ENCODE measurements around the gene SLC25A12. TPM values are rescaled to one million over a fixed set of nuclear protein-coding genes. Genes with fewer than 3 reads are reported as not detected.
A peak's percentile ranks its signal among the peaks of the same experiment; 100 is the strongest.
"Not testable (repeated sequence)": the region's sequence is repeated elsewhere in the genome, so short reads cannot be mapped to it uniquely, and the experiment has no call there.

The SLC25A12 gene
- total RNA-seq, 2 donors from 2014 or later = 23.0 to 33.2 TPM

DNA sequence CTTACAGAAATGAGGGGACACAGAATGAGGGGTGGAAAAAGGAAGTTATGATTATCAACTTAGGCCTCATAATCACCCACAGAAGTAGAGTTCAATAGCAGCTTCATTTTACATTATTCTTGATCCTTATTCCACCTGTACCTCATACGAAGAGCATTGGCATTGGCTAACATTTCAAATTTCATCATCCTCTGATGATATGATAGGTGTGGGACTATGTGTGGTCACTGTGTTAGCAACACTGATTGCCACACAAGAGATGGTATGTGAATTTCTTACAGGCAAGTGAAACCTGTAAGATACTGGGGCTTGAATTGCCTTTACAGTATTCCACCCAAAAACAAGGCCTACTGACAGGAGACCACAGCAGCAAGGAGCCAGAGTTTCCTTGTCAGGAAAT, 14.2 kb upstream of the SLC25A12 start:
- DNase-seq (ENCODE audit: low spot score) (no peak), ATAC-seq (peak in 1 of 2 donors; percentile 53)
- H3K4me1 Mint-ChIP-seq (ENCODE audit: low read depth in 2 of 2) = no peaks in the 10 kb centered on the region
- no peak overlapping the region for H3K4me3 Mint-ChIP-seq
- H3K36me3 Mint-ChIP-seq = no peaks in the 10 kb centered on the region
- no peak overlapping the region for H3K27ac Mint-ChIP-seq
- H3K27me3 Mint-ChIP-seq = peaks cover 13 to 16% of the 10 kb centered on the region in 2 donors
- no peaks in the 10 kb centered on the region for H3K9me3 Mint-ChIP-seq

- Mint-ChIP-seq H3K27ac (no peak overlapping the region), H3K27me3 (peaks cover 14% of the 10 kb centered on the region in 2 donors), H3K9me3 (no peaks in the 10 kb centered on the region), H3K4me1 (ENCODE audit: low read depth in 2 of 2) (no peaks in the 10 kb centered on the region), H3K4me3 (no peak overlapping the region), H3K36me3 (no peaks in the 10 kb centered on the region)
- ATAC-seq (no peak), DNase-seq (ENCODE audit: low spot score) (no peak)
Observed at GRCh38 chr2:171902840-171903420, 8.9 kb upstream of the SLC25A12 start.

GRCh38 chr2:171899623-171900282, 5.7 kb upstream of the SLC25A12 start:
- H3K27ac Mint-ChIP-seq; H3K36me3 Mint-ChIP-seq; H3K4me3 Mint-ChIP-seq; H3K9me3 Mint-ChIP-seq; DNase-seq (ENCODE audit: low spot score); ATAC-seq; H3K4me1 Mint-ChIP-seq (ENCODE audit: low read depth in 2 of 2): not testable (repeated sequence)
- peaks cover 8 to 10% of the 10 kb centered on the region in 2 donors for H3K27me3 Mint-ChIP-seq

GRCh38 chr2:171895786-171896185, 1.7 kb upstream of the SLC25A12 start:
- H3K27me3 Mint-ChIP-seq = peaks cover 0 to 2% of the 10 kb centered on the region in 2 donors

DNA sequence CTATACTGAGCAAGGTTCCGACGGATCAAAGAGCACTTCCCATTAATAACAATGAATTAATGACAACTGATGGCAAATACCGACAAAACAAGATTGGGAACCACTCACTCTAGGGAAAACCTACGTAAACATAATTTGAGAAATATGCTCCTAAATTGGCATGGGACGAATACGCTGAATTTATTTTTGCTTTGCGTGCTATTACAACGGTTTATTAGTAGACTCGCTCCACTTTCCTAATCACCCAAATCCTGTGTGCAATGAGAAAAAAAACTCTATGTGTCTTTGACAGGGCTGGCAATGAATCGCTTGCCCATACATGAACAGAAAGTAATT, 536 bp upstream of the SLC25A12 start:
- peaks cover 18 to 29% of the 10 kb centered on the region in 2 donors for H3K4me1 Mint-ChIP-seq (ENCODE audit: low read depth in 2 of 2)
- peak overlapping the region; percentile 78 for H3K4me3 Mint-ChIP-seq
- H3K27ac Mint-ChIP-seq = peak overlapping the region; percentile 82 to 91
- H3K9me3 Mint-ChIP-seq = no peaks in the 10 kb centered on the region
- DNase-seq (ENCODE audit: low spot score) = no peak
- H3K36me3 Mint-ChIP-seq = peaks cover 5% of the 10 kb centered on the region
- H3K27me3 Mint-ChIP-seq = peaks cover 0 to 2% of the 10 kb centered on the region in 2 donors
- no peak for ATAC-seq

More at GRCh38 chr2:171895786-171896185, 1.7 kb upstream of the SLC25A12 start:
- H3K4me1 Mint-ChIP-seq (ENCODE audit: low read depth in 2 of 2) = peaks cover 18% of the 10 kb centered on the region in 2 donors
- DNase-seq (ENCODE audit: low spot score) = no peak
- no peaks in the 10 kb centered on the region for H3K9me3 Mint-ChIP-seq
- H3K27ac Mint-ChIP-seq = peak overlapping the region; percentile 82 to 91
- no peak for ATAC-seq
- no peak overlapping the region for H3K4me3 Mint-ChIP-seq
- peaks cover 5% of the 10 kb centered on the region for H3K36me3 Mint-ChIP-seq

DNA sequence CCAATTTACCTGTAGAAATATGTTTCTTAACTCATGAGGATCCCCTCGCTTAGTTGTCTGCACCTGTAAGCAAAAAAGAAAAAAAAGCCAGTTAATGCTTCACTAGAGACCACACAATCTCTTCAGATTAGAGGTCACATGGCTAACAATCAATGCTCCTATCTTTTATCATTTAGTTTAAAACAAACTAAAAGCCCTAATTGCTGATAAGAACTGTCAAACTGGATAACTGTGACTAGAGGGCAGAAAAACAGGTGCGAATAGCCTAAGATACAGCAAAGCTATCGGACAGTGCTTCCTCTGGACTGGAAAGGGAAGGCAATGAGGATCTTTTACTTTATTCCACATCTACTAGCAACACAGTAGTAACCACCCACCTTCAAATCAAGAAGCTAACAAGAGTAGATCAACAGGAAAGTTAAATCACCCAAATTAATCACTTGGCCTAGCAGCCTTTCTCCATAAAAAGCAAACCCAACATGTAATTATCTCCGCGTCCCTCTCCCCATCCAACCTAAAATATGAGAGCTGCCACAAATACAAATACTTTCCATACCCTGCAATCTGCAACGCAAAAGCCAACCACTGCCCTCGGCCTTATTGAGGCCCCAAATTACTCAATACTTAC, 734 bp downstream of the SLC25A12 start:
- peak overlapping the region; percentile 96 for H3K4me3 Mint-ChIP-seq
- ATAC-seq = no peak
- H3K27me3 Mint-ChIP-seq = peaks cover 0 to 2% of the 10 kb centered on the region in 2 donors
- peak overlapping the region; percentile 82 to 91 for H3K27ac Mint-ChIP-seq
- H3K4me1 Mint-ChIP-seq (ENCODE audit: low read depth in 2 of 2) = peaks cover 23 to 37% of the 10 kb centered on the region in 2 donors
- peaks cover 12% of the 10 kb centered on the region for H3K36me3 Mint-ChIP-seq
- peak; percentile 65 for DNase-seq (ENCODE audit: low spot score)
- H3K9me3 Mint-ChIP-seq = no peaks in the 10 kb centered on the region

- peaks cover 21 to 40% of the 10 kb centered on the region in 2 donors for H3K4me1 Mint-ChIP-seq (ENCODE audit: low read depth in 2 of 2)
- no peak for DNase-seq (ENCODE audit: low spot score)
- no peak for ATAC-seq
Observed at GRCh38 chr2:171889808-171890207, 4.2 kb downstream of the SLC25A12 start.

DNA sequence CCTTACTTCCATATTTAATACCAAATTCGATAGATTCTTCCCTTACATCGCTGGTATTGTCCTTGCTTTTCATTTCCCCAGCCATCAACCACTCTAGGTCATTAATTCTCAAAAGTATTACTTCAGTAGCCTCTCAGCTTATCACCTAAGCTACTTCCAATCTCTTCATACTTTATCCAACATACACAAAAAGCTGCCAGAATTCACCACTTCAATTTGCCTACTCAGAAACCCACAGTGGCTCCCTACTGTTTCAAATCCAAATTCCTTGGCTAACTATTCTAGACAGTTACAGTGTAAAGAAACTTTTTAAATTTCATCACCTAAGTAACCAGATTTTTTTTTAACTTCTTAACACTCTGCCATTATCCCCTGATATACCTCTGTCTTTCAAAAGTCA, 4.7 kb downstream of the SLC25A12 start:
- no peak for ATAC-seq
- no peaks in the 10 kb centered on the region for H3K27me3 Mint-ChIP-seq
- no peak overlapping the region for H3K4me3 Mint-ChIP-seq
- no peak for DNase-seq (ENCODE audit: low spot score)
- H3K36me3 Mint-ChIP-seq = peaks cover 12% of the 10 kb centered on the region
- H3K9me3 Mint-ChIP-seq = no peaks in the 10 kb centered on the region
- H3K4me1 Mint-ChIP-seq (ENCODE audit: low read depth in 2 of 2) = peaks cover 20 to 37% of the 10 kb centered on the region in 2 donors
- no peak overlapping the region for H3K27ac Mint-ChIP-seq

More at GRCh38 chr2:171889808-171890207, 4.2 kb downstream of the SLC25A12 start:
- H3K27ac Mint-ChIP-seq = peak overlapping the region in 1 of 2 donors; percentile 12
- peaks cover 12% of the 10 kb centered on the region for H3K36me3 Mint-ChIP-seq
- no peaks in the 10 kb centered on the region for H3K9me3 Mint-ChIP-seq
- no peaks in the 10 kb centered on the region for H3K27me3 Mint-ChIP-seq
- no peak overlapping the region for H3K4me3 Mint-ChIP-seq

- ATAC-seq (no peak), DNase-seq (ENCODE audit: low spot score) (no peak)
- Mint-ChIP-seq H3K4me3 (no peak overlapping the region), H3K4me1 (ENCODE audit: low read depth in 2 of 2) (peaks cover 8 to 20% of the 10 kb centered on the region in 2 donors), H3K27me3 (no peaks in the 10 kb centered on the region), H3K9me3 (no peaks in the 10 kb centered on the region), H3K36me3 (no peaks in the 10 kb centered on the region), H3K27ac (no peak overlapping the region)
Observed at GRCh38 chr2:171883275-171883893, 10.7 kb downstream of the SLC25A12 start.

DNA sequence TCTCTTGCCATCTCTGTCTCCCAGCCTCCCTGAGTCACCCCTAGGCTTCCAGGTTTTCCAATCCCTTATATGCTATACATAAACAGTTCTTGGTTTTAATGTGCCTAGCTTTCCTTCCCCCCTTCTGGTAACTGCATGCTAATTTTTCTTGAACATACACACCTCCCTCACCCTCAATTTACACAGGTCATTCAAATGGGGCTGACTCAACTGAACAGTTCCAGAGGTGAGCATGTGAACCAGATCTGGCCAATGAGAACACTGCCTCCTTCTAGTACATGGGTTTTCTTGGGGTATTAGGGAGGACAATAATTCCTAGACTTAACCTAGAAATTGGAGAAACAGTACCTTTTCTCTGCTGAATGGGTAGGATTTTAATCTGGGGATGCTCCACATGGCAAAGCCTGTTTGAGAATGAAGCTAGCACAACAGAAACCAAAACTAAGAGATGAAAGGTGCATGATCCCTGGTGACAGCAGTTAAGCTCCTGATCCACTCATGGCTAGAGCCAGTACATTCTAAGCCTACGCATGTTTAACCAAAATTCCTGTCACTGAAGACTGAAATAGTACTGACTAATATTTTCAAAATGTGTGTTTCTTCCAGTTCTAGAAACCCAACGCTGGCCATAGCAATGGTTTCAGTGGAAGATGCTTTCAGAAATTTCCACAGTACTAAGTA, 11.8 kb downstream of the SLC25A12 start:
- ATAC-seq (no peak), DNase-seq (ENCODE audit: low spot score) (no peak)
- no peaks in the 10 kb centered on the region for H3K27me3 Mint-ChIP-seq
- H3K4me3 Mint-ChIP-seq = no peak overlapping the region
- H3K36me3 Mint-ChIP-seq = no peaks in the 10 kb centered on the region
- no peak overlapping the region for H3K27ac Mint-ChIP-seq
- H3K9me3 Mint-ChIP-seq = no peaks in the 10 kb centered on the region
- peaks cover 10 to 16% of the 10 kb centered on the region in 2 donors for H3K4me1 Mint-ChIP-seq (ENCODE audit: low read depth in 2 of 2)

DNA sequence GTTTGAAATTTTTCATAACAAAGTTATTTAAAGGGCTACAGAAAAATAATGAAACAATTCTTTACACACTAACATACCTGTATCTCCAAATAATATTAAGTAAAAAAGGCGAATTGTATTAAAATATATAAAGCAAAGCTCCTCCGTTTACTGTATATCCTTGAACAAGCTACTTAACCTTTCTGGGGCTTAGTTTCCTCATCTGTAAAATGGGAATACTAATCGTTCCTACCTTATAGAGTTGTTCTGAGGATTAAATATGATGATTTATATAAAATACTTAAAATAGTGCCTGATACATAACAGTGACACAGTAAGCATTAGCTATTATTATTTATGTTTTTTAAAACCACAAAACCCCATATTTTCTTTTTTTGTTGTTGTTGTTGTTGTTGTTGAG, 13.3 kb downstream of the SLC25A12 start:
- ATAC-seq (no peak), DNase-seq (ENCODE audit: low spot score) (no peak)
- peaks cover 10 to 16% of the 10 kb centered on the region in 2 donors for H3K4me1 Mint-ChIP-seq (ENCODE audit: low read depth in 2 of 2)
- H3K36me3 Mint-ChIP-seq = no peaks in the 10 kb centered on the region
- no peak overlapping the region for H3K27ac Mint-ChIP-seq
- no peaks in the 10 kb centered on the region for H3K27me3 Mint-ChIP-seq
- H3K9me3 Mint-ChIP-seq = no peaks in the 10 kb centered on the region
- no peak overlapping the region for H3K4me3 Mint-ChIP-seq

GRCh38 chr2:171879865-171880264, 14.2 kb downstream of the SLC25A12 start:
- no peak overlapping the region for H3K4me3 Mint-ChIP-seq
- no peak for ATAC-seq
- H3K36me3 Mint-ChIP-seq = peaks cover 5% of the 10 kb centered on the region
- no peak overlapping the region for H3K27ac Mint-ChIP-seq
- no peaks in the 10 kb centered on the region for H3K27me3 Mint-ChIP-seq
- H3K9me3 Mint-ChIP-seq = no peaks in the 10 kb centered on the region
- peaks cover 13 to 16% of the 10 kb centered on the region in 2 donors for H3K4me1 Mint-ChIP-seq (ENCODE audit: low read depth in 2 of 2)
- no peak for DNase-seq (ENCODE audit: low spot score)

GRCh38 chr2:171878481-171878993, 15.5 kb downstream of the SLC25A12 start:
- Mint-ChIP-seq H3K4me1 (ENCODE audit: low read depth in 2 of 2) (peaks cover 13% of the 10 kb centered on the region in 2 donors), H3K27me3 (no peaks in the 10 kb centered on the region), H3K9me3 (no peaks in the 10 kb centered on the region), H3K36me3 (peaks cover 5% of the 10 kb centered on the region), H3K27ac (no peak overlapping the region), H3K4me3 (no peak overlapping the region)
- ATAC-seq = peak in 1 of 2 donors; percentile 58
- no peak for DNase-seq (ENCODE audit: low spot score)
